ENCODE measurements around the gene SGCD.

SGCD gene

DNA sequence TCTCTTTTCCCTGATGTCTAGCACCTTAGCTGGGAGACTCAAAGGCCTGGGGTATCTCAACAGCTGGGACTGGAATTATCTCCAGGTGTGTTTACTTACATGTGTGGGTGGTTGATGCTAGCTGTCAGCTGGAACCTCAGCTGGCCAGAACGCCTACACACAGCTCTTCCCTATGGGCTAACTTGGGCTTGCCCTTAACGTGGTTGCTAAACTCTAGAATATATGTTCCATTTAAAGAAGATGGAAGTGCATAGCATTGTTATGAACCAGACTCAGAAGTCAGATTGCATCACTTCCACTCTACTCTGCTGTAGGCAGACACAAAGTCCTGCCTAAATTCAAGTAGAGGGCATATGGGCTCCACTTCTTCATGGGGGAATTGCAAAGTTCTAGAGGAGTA, 29.3 kb downstream of the SGCD start:
- Histone ChIP-seq H3K4me3 (no peak overlapping the region), H3K27ac (no peak overlapping the region)

DNA sequence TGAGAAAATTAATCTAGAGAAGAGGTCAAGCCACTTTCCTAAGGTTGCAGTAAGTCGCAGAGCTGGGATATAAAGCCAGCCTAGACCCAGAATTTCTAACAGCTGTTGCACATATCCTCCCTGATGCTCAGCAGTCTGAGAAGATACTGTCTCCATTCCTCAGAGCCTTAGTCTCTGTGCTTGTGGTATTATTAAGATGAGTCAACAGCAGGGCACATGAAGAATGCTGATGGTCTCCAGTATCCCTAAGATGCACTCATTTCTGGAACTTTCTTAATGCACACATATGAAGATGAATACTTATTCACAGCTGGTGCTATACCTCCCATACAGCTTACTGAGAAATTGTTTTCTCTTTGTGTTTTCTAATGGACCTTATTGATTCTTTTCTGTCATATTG, 32.5 kb downstream of the SGCD start:
- peak overlapping the region in 2 of 21 experiments; percentile 21 to 73 for H3K27ac ChIP-seq

DNA sequence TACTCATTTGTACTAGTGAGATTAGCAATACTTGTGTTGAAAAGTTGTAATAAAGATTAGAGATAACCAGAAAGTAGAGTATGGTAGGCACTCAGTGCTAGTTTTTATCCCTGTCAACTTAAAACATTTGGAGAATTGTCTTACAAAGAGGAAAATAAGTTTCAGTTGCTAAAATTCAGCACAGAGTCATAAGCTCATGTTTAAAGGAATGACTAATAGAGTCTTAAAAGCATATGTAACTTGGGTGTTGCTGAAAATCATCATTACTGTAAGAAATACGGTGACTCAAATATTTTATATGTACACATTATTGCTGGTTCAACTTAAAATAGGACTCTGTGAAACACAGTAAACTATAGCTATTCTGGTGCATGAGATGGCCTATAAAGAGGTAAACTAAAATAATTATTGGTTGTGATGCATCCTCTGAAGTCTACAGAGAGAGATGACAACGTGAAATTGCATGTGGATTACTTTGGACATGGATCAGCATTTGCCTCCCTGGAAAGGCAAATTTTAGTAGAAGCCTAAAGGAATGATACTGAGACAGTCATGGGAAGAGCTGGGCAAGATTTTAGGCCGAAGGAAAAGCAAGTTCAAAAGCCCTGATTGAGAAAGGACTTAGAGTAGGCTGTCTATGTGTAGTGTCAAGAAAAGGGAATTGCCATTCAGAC, 34.6 kb downstream of the SGCD start:
- Histone ChIP-seq H3K4me3 (no peak overlapping the region), H3K27ac (peak overlapping the region in 2 of 21 experiments; percentile 48 to 61)

More for the DNA sequence above, 32.5 kb downstream of the SGCD start:
- H3K4me3 ChIP-seq: no peak overlapping the region

DNA sequence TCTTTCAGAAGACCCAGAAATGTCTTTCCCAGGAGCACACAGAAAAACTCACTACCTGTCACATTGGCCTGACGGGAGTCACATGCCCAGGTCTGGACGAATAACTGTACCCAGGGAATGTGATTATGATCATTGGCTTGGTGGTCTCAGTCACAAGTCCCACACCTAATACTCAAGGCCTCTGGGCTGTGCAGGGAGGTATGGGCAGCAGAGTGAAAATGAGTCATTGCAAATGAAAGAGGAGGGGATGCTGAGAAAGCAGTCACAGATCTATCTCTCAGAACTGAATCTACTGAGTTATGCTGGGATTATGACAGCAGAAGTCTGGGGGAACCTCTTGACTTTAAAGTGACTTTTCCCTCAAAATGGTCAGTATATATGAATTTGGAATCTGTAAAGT, 36.9 kb downstream of the SGCD start:
- no peak overlapping the region for H3K27ac ChIP-seq
- no peak overlapping the region for H3K4me3 ChIP-seq

DNA sequence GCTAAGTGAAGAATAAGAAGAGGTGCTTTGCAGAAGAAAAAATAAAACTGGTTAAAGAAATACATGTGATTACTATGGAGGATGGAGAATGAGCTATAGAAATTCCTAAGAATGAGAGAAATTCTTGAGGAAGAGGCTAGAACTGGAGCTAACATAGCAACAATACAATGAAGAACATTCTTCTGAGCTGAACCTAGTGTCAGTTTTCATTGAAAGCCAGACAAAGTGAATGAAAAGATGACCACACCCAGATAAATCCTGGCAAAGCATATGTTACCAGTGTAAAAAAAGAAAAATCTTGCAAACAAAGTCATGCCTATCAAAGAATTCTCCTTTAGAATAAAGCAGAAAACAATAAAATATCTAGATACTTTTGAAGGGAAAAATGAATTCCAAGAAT, 39.6 kb downstream of the SGCD start:
- Histone ChIP-seq H3K27ac (no peak overlapping the region), H3K4me3 (no peak overlapping the region)

DNA sequence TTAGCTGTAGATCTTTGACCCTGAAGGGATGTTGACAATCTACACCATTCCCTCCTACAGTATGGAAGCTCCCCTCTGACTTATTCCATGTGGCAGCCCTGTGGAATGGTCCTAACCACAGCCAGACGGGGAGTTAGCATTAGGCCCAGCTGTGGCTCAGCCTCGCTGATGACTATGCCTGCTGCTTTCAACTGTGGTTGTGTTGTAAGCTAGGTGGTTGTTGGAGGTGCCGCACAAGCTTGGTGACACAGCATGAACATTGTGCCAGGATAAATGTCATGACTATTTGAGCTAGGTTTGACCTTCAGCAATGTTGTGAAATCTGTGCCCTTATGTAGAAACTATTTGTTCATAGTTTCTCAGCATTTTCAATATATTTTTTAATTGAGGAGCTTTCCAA, 40.6 kb downstream of the SGCD start:
- no peak overlapping the region for H3K4me3 ChIP-seq
- H3K27ac ChIP-seq: no peak overlapping the region

DNA sequence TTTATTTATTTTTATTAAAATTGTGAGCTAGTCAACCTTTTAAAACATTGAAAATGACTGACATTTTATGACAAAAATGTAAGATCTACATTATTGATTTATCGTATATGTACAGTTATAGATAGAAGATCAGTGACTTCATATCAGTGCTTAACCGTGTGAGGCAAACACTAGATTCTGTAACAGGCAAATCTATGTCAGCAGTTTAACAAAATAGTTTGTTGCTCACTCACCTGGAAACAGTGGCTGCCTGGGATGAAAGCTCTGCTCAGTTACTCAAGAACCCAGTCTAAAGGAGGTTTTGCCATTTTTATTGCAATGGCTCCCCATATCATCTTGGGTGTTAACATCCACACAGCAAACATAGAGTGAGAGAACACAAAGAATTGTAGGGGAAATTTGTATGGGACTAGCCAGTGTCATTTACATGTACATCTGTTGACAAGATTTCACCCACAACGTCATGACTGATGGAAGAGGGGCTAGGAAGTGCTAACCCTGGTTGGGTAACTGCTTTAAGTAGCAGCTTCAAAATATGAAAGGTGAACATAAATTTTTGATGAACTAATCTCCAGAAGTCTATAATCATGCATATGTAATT, 49.0 kb downstream of the SGCD start:
- Histone ChIP-seq H3K27ac (no peak overlapping the region), H3K4me3 (no peak overlapping the region)

DNA sequence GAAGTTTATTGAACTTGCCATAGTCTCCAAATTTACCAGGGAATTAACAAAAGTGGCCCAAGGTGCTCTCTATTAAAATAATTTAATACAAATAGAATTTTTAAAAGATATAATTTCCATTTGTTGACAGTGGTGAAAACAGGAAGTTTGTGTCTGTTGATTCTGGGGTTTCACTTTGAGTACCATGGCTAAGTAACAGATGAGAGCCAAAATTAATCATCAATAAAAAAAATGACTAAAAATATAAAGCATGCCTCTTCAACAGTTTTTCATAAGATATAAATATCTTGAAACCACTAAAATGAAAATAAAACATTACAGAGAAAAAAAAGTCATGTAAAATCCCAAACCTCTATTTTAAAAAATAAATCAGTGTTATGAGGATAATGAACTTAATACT, 49.8 kb downstream of the SGCD start:
- Histone ChIP-seq H3K27ac (no peak overlapping the region), H3K4me3 (no peak overlapping the region)

DNA sequence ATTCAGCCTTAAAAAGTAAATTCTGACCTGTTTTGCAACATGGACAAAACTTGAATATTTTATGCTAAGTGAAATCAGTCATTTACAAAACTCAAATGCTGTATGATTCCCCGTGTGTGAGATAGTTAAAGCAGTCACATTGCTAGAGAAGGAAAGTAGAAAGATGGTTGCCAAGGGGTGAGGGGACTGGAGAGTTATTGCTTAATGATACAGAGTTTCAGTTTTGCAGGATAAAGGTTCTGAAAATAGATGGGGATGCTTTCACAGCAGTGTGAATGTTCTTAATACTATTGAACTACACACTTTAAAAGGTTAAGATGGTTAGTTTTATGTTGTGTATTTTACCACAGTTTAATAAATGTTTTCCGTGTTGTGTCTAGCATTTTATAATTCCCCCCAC, 51.2 kb downstream of the SGCD start:
- H3K4me3 ChIP-seq: no peak overlapping the region
- H3K27ac ChIP-seq: no peak overlapping the region

DNA sequence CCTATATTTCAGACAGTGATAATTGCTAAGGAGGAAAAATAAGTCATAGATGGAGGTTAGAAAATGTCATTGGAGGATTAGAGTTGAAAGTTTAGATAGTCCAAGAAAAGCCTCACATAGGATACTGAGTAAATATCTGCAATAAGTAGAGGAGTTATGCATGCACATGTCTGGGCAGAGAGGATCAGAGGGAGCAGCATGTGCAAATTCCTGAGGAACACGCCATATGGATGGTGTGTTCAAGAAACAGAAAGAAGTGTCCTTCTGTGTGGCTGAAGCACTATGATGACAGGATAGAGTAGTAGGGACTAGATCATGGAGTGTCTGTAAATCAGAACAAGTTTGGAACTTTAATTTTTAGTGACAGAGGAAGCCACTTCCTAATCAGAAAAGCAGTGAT, 52.2 kb downstream of the SGCD start:
- Histone ChIP-seq H3K27ac (no peak overlapping the region), H3K4me3 (no peak overlapping the region)

DNA sequence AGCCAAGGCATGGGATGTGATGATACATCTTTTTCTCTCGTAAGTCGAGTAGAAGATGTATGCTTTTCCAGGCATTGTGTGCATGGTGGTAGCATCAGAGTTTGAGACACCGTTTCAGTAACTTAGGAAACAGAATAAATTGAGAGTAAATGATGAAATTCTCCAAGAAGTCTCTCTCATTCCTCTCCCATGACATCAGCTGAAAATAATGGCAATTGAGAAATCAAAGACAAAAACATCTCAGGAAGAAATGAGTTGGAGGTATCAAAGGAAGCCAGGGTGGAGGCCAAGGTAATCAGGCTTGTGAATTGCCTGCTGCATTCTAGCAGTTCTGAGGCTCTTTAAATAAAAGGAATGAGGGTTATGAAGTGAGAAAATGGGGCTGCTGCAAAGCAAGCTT, 53.9 kb downstream of the SGCD start:
- Histone ChIP-seq H3K27ac (no peak overlapping the region), H3K4me3 (no peak overlapping the region)

DNA sequence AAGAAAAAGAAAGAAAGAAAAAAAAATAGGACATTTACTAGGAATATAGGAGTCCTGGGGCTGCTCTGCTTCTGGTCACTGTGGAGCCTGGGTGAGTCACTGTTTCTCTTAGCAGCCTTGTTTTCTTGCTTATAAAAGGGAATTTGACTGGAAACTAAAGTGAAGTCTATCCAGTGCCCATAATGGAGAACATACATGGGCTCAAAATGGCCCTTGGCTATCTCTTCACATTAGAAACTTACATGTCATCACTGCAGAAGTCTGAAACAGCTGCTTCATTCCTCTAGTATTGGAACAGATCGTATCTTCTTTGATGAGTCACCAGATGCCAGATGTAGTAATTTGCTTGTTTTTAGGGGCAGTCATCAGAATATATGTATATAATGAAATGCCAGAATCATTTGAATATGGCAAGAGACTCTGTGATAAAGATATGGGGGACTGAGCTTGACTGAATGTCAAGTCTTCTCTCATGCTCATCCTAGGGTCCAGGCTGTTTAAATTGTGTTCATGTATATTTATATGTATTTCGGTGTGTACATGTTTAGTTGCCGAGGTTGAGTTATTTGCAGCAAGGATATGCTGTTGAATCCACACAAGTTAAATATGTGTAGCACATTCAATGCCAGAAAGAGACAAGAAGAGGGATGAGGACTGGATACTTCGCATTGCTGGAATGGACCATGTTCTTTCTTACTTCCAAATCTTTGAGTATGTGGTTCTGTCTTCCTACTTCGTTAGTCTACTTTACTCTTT, 56.7 kb downstream of the SGCD start:
- Histone ChIP-seq H3K4me3 (no peak overlapping the region), H3K27ac (peak overlapping the region in 5 of 21 experiments; percentile 21 to 45 (median 41))

DNA sequence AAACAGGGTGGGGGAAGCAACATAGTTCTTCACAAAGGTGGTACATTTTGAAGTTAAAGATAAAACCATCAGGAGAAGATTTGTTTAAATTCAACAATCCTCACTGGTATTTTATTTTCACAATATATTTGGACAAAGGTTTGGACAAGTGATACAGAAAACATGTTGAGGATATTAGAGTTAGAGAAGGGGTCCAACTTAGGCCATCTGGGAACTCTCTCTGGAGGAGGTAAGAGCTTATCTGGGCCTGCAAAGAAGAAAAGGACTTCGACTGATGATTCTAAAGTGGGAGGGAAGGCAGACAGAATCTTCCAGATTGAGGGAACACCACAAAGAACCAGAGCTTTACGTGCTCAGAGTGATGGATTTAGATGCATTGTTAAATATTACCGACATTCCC, 58.5 kb downstream of the SGCD start:
- no peak overlapping the region for H3K27ac ChIP-seq
- H3K4me3 ChIP-seq: no peak overlapping the region

DNA sequence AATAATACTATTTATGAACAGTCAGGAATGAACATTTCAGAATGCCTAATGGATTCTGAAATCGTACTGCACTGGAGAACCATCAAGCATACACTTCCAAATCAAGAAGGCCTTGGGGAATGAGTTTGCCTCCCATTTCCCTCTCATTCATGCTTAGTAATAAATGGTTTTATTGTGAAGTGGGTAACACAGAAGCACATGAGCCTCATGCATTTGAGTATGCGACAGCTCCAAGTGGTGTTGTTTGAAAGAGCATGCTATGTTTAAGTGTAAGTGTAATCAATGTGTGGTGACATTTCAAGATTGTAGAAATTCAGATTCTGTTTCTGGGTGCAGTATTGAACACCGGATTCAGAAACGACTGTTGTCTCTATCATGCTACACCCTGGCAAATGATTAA, 60.0 kb downstream of the SGCD start:
- no peak overlapping the region for H3K27ac ChIP-seq
- H3K4me3 ChIP-seq: no peak overlapping the region

DNA sequence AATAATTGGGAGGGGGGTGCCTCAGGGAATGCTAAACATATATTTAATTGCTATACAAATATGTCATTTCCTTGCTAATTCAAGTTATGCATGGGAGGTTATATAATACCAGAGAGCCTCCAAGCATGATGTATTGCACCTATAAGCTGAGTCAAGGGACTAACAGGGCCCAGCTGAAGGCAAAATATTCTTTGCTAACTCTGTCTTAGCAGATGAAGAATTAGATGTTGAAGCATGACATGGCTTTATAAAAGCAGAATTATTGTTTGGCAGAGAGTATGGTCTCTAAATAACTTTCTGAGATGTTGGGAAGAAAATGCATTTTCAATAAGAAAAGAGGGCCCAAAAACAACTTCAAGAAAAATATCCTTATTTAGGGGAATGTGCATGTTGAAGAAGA, 60.4 kb downstream of the SGCD start:
- no peak overlapping the region for H3K4me3 ChIP-seq
- no peak overlapping the region for H3K27ac ChIP-seq

DNA sequence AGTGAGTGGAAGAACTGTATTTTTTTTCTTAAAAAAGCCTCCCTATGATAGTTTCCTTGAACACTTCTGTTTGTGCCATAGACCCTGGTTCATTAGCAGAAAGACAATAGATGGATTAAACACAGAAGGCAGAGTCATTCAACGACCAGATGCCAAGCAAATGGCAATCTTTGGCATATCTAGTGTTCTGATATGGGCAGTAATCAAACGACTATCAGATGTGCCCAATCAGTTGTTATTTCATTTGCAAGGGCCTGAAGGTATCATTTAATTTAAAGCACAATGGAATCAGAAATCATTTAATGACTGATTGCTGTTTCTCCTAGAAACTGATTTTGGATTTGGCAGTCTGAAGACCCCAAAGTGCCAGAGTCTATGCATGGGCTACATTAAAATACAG, 61.3 kb downstream of the SGCD start:
- Histone ChIP-seq H3K4me3 (no peak overlapping the region), H3K27ac (peak overlapping the region in 1 of 21 experiments; percentile 14)

DNA sequence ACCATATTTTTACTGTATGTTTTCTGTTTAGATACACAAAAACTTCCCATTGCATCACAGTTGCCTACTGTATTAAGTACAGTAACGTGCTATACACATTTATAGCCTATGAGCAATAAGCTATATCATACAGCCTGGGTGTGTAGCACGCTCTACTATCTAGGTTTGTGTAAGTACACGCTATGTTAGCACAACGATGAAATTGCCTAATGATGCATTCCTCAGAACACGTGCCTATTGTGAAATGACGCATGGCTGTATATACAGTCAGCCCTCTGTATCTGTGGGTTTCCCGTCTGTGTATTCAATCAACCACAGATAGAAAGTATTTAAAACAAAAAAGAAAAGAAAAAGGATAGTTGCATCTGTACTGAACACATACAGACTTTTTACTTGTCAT, 64.2 kb downstream of the SGCD start:
- H3K27ac ChIP-seq: no peak overlapping the region
- H3K4me3 ChIP-seq: no peak overlapping the region

DNA sequence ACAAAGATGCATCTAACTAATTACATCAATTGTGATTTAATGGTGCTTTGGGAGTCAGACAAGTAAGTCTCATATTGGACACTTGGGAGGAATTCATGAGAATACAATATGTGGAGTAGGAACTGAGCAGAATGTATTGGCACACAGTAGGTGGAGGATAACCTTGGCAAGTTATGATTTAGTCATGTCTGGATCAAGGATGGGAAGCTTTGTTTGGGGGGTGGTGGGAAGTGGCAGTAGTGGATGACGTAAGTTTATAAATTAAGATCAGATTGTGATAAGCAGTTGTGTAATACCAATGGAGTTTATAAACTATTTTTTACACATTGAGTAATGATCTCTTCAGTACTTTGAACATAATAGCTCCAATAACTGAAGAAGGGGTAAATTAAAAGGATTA, 67.0 kb downstream of the SGCD start:
- H3K27ac ChIP-seq: no peak overlapping the region

DNA sequence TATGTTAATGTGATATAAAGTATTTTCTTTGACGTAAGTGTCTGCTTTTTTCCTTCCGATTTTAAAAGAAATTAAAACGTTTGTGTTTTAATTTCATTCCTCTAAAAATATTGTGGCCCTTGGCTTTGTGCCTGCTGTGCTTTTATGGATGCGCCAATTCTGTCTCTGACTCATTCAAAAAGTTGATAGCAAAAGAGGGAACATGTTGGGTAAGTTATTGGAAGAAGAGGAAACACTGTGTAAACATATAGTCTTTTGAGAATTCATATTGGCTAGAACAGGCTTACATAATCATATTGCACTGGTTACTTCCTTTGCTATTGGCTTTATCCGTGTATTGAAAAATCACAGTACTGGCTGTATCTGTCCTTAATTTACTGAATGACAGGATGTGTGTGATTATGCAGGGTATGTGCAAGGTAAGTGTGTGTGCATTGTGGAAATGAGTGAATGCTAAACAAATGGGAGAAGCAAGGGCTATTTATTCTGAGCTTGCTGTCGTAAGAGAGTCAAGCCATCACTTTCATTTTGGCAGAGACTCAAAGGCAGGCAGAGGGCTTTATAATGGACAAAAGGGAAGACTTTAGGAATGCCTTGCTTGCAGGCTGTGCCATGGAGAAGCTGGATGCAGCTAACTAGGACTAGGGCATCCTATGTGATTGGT, 67.8 kb downstream of the SGCD start:
- H3K27ac ChIP-seq: no peak overlapping the region
- H3K4me3 ChIP-seq: no peak overlapping the region

More for the DNA sequence above, 67.0 kb downstream of the SGCD start:
- H3K4me3 ChIP-seq: no peak overlapping the region

DNA sequence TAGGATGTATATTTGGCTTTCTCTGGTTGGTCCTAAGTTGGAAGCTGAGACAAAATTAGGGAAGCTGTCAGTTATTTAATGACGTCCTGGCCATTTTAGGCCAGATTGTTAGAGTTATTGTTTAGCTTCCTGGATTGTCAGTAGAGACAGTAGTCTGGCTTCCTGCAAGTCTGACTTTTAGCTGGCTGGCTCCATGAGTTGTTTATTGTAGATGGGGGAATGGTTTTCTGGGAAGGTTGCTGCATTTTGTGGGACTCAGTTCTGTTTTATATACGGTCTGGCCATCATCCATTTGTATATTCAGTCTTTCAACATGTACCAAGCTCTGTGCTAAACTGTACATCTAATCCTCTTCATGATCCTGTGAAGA, 68.3 kb downstream of the SGCD start:
- Histone ChIP-seq H3K4me3 (no peak overlapping the region), H3K27ac (no peak overlapping the region)

Measured in skin epidermis (tissue), 12 donors.